ENCODE data around the gene MRPL38.
"Not testable (repeated sequence)": the region's sequence is repeated elsewhere in the genome, so short reads cannot be mapped to it uniquely, and the experiment has no call there.

Gene MRPL38

DNA sequence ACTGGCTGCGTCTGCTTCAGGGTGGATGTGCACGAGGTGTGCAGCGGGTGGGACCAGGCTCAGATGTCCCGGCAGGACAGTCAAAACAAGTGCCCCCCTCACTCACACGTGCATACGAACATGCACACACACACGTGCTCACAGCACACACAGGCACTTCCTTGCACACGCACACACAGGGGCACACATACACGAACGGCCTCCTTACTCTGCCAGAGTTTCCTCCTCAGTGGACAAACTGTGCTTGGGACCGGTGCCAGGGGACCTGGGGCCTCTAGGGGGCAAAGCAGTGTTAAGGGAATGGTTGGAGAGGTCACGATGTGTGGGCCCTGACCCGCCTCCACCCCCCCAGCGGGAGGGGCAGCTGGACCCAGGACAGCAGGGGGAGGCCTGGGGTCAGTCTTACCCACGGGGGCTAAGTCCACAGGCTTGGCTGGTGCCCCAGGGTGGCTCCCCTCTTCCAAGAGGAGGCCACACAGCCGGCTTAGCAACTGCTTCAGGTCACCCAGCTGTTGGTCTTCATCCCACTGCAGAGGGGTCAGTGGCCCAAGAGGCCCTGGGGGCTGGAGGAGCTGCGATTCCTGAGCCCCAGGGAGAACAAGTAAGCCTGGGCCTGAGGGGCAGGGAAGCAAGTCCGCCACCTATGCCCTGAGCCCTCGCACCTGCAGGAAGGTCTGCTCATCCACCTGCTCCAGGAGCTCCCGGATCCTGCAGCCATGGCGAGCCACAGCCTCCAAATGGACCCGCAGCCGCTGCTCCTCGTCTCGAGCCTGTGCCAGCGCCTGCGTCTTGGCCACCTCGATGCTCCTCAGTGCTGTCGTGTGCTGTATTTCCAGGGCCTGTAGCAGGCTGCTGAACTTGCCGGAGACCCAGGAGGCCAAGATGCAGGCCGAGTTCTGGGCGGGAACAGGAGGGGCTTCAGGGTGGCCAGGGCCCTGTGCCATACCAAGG lies 12.8 kb downstream of the MRPL38 start:
- no peak for DNase-seq (ENCODE audit: low read depth)
- no peak overlapping the region for H3K4me3 ChIP-seq (ENCODE audit: low read length)
- TF ChIP-seq CTCF (conservative IDR thresholded peaks at IDR 0.05; ENCODE audit: low read length) = no peak

- DNase-seq (ENCODE audit: low read depth) = no peak
- no peak for TF ChIP-seq CTCF (conservative IDR thresholded peaks at IDR 0.05; ENCODE audit: low read length)
- no peak overlapping the region for H3K4me3 ChIP-seq (ENCODE audit: low read length)
Measured at GRCh38 chr17:75891022-75891604, 13.6 kb downstream of the MRPL38 start.

- no peak for DNase-seq (ENCODE audit: low read depth)
- no peak for TF ChIP-seq CTCF (conservative IDR thresholded peaks at IDR 0.05; ENCODE audit: low read length)
- no peak overlapping the region for H3K4me3 ChIP-seq (ENCODE audit: low read length)
Measured at GRCh38 chr17:75889454-75889853, 15.2 kb downstream of the MRPL38 start.

DNA sequence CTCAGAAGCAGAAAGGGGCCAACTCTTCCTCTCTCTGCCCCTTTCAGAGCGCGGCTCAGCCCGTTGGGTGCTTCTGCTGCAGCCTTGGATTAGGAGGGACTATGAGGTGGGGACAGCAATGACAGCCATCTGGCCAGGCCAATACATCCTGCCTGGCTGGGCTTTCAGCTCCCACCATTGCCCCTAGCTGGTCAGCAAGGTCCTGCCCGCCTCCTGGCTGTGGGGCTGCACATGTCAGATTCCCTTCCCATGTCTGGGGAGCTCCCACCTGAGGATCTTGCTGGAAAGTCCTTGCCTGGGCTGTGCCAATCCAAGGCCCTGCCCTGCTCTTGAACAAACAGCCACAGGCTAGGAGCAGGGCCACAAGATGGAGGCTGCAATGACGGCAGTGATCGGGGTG lies 16.2 kb downstream of the MRPL38 start:
- DNase-seq (ENCODE audit: low read depth) = no peak
- H3K4me3 ChIP-seq (ENCODE audit: low read length) = no peak overlapping the region
- TF ChIP-seq CTCF (conservative IDR thresholded peaks at IDR 0.05; ENCODE audit: low read length) = no peak

DNA sequence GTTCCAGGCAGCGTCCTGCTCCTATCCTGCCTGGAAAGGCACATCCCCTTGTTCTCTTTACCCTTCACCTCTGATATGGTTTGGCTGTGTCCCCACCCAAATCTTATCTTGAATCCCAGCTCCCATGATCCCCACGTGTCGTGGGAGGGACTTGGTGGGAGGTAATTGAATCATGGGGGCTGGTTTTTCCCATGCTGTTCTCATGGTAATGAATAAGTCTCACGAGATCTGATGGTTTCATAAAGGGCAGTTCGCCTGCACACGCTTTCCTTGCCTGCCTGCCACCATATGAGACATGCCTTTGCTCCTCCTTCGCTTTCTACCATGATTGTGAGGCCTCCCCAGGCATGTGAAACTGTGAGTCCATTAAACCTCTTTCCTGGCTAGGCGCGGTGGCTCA lies 18.8 kb downstream of the MRPL38 start:
- not testable (repeated sequence) for H3K4me3 ChIP-seq (ENCODE audit: low read length); DNase-seq (ENCODE audit: low read depth)

- DNase-seq (ENCODE audit: low read depth) = no peak
- H3K4me3 ChIP-seq (ENCODE audit: low read length) = no peak overlapping the region
- no peak for TF ChIP-seq CTCF (conservative IDR thresholded peaks at IDR 0.05; ENCODE audit: low read length)
Measured at GRCh38 chr17:75885431-75885830, 19.3 kb downstream of the MRPL38 start.

DNA sequence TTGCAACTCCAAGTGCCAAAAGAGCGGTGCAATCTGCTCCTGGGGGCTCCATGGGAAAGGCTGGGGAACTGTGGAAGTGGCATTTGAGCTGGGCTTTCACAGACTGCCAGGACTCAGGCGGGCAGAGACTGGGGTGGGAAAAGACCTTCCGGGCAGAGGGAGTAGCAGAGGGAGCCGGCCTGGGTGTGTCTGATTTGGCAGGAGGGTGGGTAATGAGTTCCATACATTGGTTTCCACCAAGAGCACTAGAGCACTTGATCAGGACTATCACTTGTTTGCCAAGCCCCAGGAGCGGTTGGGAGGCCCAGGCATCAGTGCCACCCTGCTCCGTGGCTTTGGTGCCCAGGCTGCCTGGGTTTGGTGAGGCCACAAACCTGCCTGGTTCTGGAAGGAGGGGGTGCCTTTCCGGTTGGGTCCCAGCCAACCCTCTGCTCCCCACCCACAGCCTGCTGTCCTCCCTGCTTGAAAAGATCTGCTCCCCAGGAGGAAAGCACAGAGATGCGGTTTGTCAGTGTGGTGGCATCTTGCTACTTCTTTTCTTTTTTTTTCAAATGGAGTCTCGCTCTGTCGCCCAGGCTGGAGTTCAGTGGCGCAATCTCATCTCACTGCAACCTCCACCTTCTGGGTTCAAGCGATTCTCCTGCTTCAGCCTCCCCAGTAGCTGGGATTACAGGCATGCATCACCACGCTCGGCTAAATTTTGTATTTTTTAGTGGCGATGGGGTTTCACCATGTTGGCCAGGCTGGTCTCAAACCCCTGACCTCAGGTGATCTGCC lies 22.8 kb downstream of the MRPL38 start:
- no peak for TF ChIP-seq CTCF (conservative IDR thresholded peaks at IDR 0.05; ENCODE audit: low read length)
- no peak overlapping the region for H3K4me3 ChIP-seq (ENCODE audit: low read length)
- DNase-seq (ENCODE audit: low read depth) = no peak
